Liver (tissue), 3 donors: ENCODE results near the gene NFU1.

Experiments used
- CTCF ChIP-seq: fragments of 150-350 bp; IDR thresholded peaks from 2 replicates; pipeline ENCODE4 v1.5.1; 2017; ENCODE audit warnings: improper control_type of control experiment, low read depth, low read length; ENCODE audit not compliant: missing input control
- GABPA ChIP-seq, 2 donors: IDR thresholded peaks in 1 of 2; conservative IDR thresholded peaks in 1 of 2; 2 replicates each; pipeline ENCODE4 v1.6.1; 2016; ENCODE audit warnings: antibody characterized with exemption in 2 of 2, mild to moderate bottlenecking in 1 of 2, moderate library complexity in 1 of 2
- donor health status: healthy.
- donor health status: healthy.

GRCh38 chr2:69393963-69394362, 43.3 kb downstream of the NFU1 start:
- TF ChIP-seq GABPA (IDR thresholded peaks at IDR 0.05 in 1 of 2, conservative IDR thresholded peaks at IDR 0.05 in 1 of 2) (no peak), CTCF (no peak)
